IMR-90 (cell line): ENCODE data around the gene MRTFA. TPM values are rescaled to one million over a fixed set of nuclear protein-coding genes. Genes with fewer than 3 reads are reported as not detected.
A peak's percentile ranks its signal among the peaks of the same experiment; 100 is the strongest.

Experiments used
- ATAC-seq: fragments of 200-7000 bp; cut with Tn5 transposase; 2 replicates; pipeline ENCODE4 v1.9.1; 2020; ENCODE audit warnings: low read depth, mild to moderate bottlenecking, moderate library complexity
- BruUV-seq: library from RNA; stranded (reverse); fragments of 400-500 nt; replicated peaks from 2 replicates; lab custom pipeline; 2021; lab: Mats Ljungman, UMichigan
- CTCF ChIA-PET: fragments of 300-600 bp; formaldehyde crosslinking; extraction: SDS; loops from one replicate; lab custom pipeline; 2021; ENCODE audit warnings: antibody characterized with exemption; lab: Yijun Ruan, JAX
- POLR2A ChIA-PET: fragments of 300-600 bp; sonication (Branson Sonifier 250); formaldehyde crosslinking; loops from one replicate; lab custom pipeline; 2022; ENCODE audit warnings: antibody characterized with exemption; ENCODE audit not compliant: unreplicated experiment; lab: Charles Lee
- DNase-seq: peaks from one replicate; pipeline ENCODE4 v3.0.0; 2013
- H2AFZ ChIP-seq: replicated peaks from 2 replicates; pipeline ENCODE3; 2013; ENCODE audit warnings: low read length, mild to moderate bottlenecking; ENCODE audit not compliant: poor library complexity
- H2AK5ac ChIP-seq: 2 replicates; pipeline ENCODE4 v1.6.1; 2013; ENCODE audit warnings: low read depth, low read length, inconsistent platforms
- H2AK9ac ChIP-seq: replicated peaks from 2 replicates; pipeline ENCODE3; 2013; ENCODE audit warnings: mild to moderate bottlenecking, low read depth, low read length, moderate library complexity; ENCODE audit not compliant: poor library complexity
- H2BK120ac ChIP-seq: 2 replicates; pipeline ENCODE4 v1.6.1; 2013; ENCODE audit warnings: low read depth, low read length, inconsistent platforms
- H2BK15ac ChIP-seq: 3 replicates; pipeline ENCODE4 v1.6.1; 2013; ENCODE audit warnings: low read depth, low read length, inconsistent platforms
- H2BK20ac ChIP-seq: 2 replicates; pipeline ENCODE4 v1.6.1; 2013; ENCODE audit warnings: low read depth, mild to moderate bottlenecking, inconsistent platforms, low read length, moderate library complexity
- H2BK5ac ChIP-seq: 2 replicates; pipeline ENCODE4 v1.6.1; 2013; ENCODE audit warnings: mild to moderate bottlenecking, low read depth, low read length, inconsistent platforms; ENCODE audit not compliant: poor library complexity, severe bottlenecking
- H3K14ac ChIP-seq: replicated peaks from 2 replicates; pipeline ENCODE4 v1.6.1; 2013; ENCODE audit warnings: low read depth, low read length, inconsistent platforms
- H3K18ac ChIP-seq: 2 replicates; pipeline ENCODE4 v1.6.1; 2013; ENCODE audit warnings: low read depth, low read length, control low read depth
- H3K23ac ChIP-seq: 2 replicates; pipeline ENCODE4 v1.6.1; 2013; ENCODE audit warnings: low read depth, low read length, inconsistent platforms
- H3K27ac ChIP-seq: 2 replicates; pipeline ENCODE4 v1.5.1; 2013; ENCODE audit warnings: mild to moderate bottlenecking, control low read depth, low read length; ENCODE audit not compliant: insufficient read depth
- H3K27me3 ChIP-seq: 2 replicates; pipeline ENCODE4 v1.6.1; 2013; ENCODE audit warnings: low read length; ENCODE audit not compliant: control insufficient read depth, insufficient read depth
- H3K36me3 ChIP-seq: 2 replicates; pipeline ENCODE4 v1.6.1; 2013; ENCODE audit warnings: low read length, mixed read lengths; ENCODE audit not compliant: control insufficient read depth, insufficient read depth
- H3K4ac ChIP-seq: 2 replicates; pipeline ENCODE4 v1.6.1; 2013; ENCODE audit warnings: low read depth, low read length, inconsistent platforms
- H3K4me1 ChIP-seq: 2 replicates; pipeline ENCODE4 v1.6.1; 2013; ENCODE audit warnings: low read length, mixed read lengths; ENCODE audit not compliant: control insufficient read depth, insufficient read depth
- H3K4me2 ChIP-seq: 2 replicates; pipeline ENCODE4 v1.6.1; 2013; ENCODE audit warnings: low read depth, mild to moderate bottlenecking, control low read depth, low read length, moderate library complexity
- H3K4me3 ChIP-seq: 2 replicates; pipeline ENCODE4 v1.5.1; 2013; ENCODE audit warnings: low read depth, mild to moderate bottlenecking, control low read depth, low read length, moderate library complexity; ENCODE audit not compliant: insufficient read depth
- H3K56ac ChIP-seq: 2 replicates; pipeline ENCODE4 v1.6.1; 2013; ENCODE audit warnings: low read length, inconsistent platforms; ENCODE audit not compliant: insufficient read depth; ENCODE audit errors: extremely low read depth
- H3K79me1 ChIP-seq, 2 experiments: 2 replicates each; pipeline ENCODE4 v1.6.1; 2013; ENCODE audit warnings: low read length in 2 of 2, inconsistent platforms in 1 of 2, low read depth in 1 of 2
- H3K9ac ChIP-seq: 2 replicates; pipeline ENCODE4 v1.6.1; 2013; ENCODE audit warnings: low read depth, low read length, control low read depth
- H3K9me1 ChIP-seq: 2 replicates; pipeline ENCODE4 v1.6.1; 2013; ENCODE audit warnings: low read length, inconsistent platforms; ENCODE audit not compliant: insufficient read depth
- H3K9me3 ChIP-seq: 2 replicates; pipeline ENCODE4 v1.6.1; 2013; ENCODE audit warnings: low read length; ENCODE audit not compliant: control insufficient read depth, insufficient read depth
- H4K20me1 ChIP-seq: 2 replicates; pipeline ENCODE4 v1.6.1; 2013; ENCODE audit warnings: low read length, inconsistent platforms; ENCODE audit not compliant: insufficient read depth
- H4K5ac ChIP-seq: 2 replicates; pipeline ENCODE4 v1.6.1; 2013; ENCODE audit warnings: mild to moderate bottlenecking, low read depth, low read length, control low read depth
- H4K8ac ChIP-seq, 2 experiments: 2 replicates each; pipeline ENCODE4 v1.6.1; 2013; ENCODE audit warnings: low read depth in 2 of 2, low read length in 2 of 2, control low read depth in 1 of 2, inconsistent platforms in 1 of 2
- H4K91ac ChIP-seq: 2 replicates; pipeline ENCODE4 v1.6.1; 2013; ENCODE audit warnings: low read depth, low read length, inconsistent platforms; ENCODE audit not compliant: insufficient read depth
- BHLHE40 ChIP-seq: fragments of 150-350 bp; IDR thresholded peaks from 2 replicates; pipeline ENCODE4 v1.6.1; 2016; ENCODE audit warnings: mild to moderate bottlenecking, low read depth, low read length
- CEBPB ChIP-seq: IDR thresholded peaks from 2 replicates; pipeline ENCODE4 v1.6.1; 2012; ENCODE audit warnings: low read depth, low read length, improper control_type of control experiment
- CHD1 ChIP-seq: IDR thresholded peaks from 2 replicates; pipeline ENCODE4 v1.6.1; 2012; ENCODE audit warnings: low read depth, low read length, improper control_type of control experiment
- FOS ChIP-seq: fragments of 150-350 bp; IDR thresholded peaks from 2 replicates; pipeline ENCODE4 v1.6.1; 2016; ENCODE audit warnings: low read depth, low read length
- MAFK ChIP-seq: IDR thresholded peaks from 2 replicates; pipeline ENCODE4 v1.6.1; 2012; ENCODE audit warnings: low read depth, low read length, improper control_type of control experiment
- MAZ ChIP-seq: IDR thresholded peaks from 2 replicates; pipeline ENCODE4 v1.6.1; 2012; ENCODE audit warnings: low read depth, mild to moderate bottlenecking, low read length, improper control_type of control experiment, moderate library complexity, borderline replicate concordance
- MXI1 ChIP-seq: IDR thresholded peaks from 2 replicates; pipeline ENCODE4 v1.6.1; 2012; ENCODE audit warnings: low read depth, mild to moderate bottlenecking, low read length, moderate library complexity, borderline replicate concordance
- NFE2L2 ChIP-seq: fragments of 150-350 bp; IDR thresholded peaks from 2 replicates; pipeline ENCODE4 v1.6.1; 2016; ENCODE audit warnings: low read depth, mild to moderate bottlenecking, low read length
- POLR2A ChIP-seq: IDR thresholded peaks from 2 replicates; pipeline ENCODE4 v1.6.1; 2012; ENCODE audit warnings: mild to moderate bottlenecking, low read depth, low read length
- RAD21 ChIP-seq: IDR thresholded peaks from 2 replicates; pipeline ENCODE4 v1.6.1; 2012; ENCODE audit warnings: low read length, improper control_type of control experiment
- RCOR1 ChIP-seq: IDR thresholded peaks from 2 replicates; pipeline ENCODE4 v1.6.1; 2012; ENCODE audit warnings: mild to moderate bottlenecking, low read length, improper control_type of control experiment; ENCODE audit not compliant: insufficient replicate concordance
- RFX5 ChIP-seq: IDR thresholded peaks from 2 replicates; pipeline ENCODE4 v1.8.0; 2012; ENCODE audit warnings: low read depth, mild to moderate bottlenecking, low read length, moderate library complexity
- SMC3 ChIP-seq: fragments of 150-350 bp; IDR thresholded peaks from 2 replicates; pipeline ENCODE4 v1.6.1; 2016; ENCODE audit warnings: low read depth, mild to moderate bottlenecking, antibody characterized with exemption, low read length, moderate library complexity
- whole genome bisulfite sequencing, 2 experiments: methylation state at CpG; one replicate each; pipeline versions ENCODE4 v1.1.5 to v1.1.7; 2013; ENCODE audit warnings: missing lambda C conversion rate in 2 of 2; ENCODE audit not compliant: insufficient read length in 1 of 2; ENCODE audit errors: extremely low coverage in 2 of 2; 5-methylcytosine and 5-hydroxymethylcytosine counted together
- dilution Hi-C: fragments of 300-500 bp; cut with HindIII; formaldehyde crosslinking; loops from one replicate; pipeline ENCODE4 v1.14.3; 2018; ENCODE audit warnings: low sequenced_read_pairs; ENCODE audit not compliant: unreplicated experiment
- in situ Hi-C: fragments of 300-500 bp; cut with MboI; formaldehyde crosslinking; loops from 3 replicates; pipeline ENCODE4 v1.14.3; 2019; ENCODE audit warnings: low sequenced_read_pairs, inconsistent platforms, mixed read lengths
- intact Hi-C: fragments of 100-400 bp; cut with micrococcal nuclease; formaldehyde crosslinking; loops from 2 replicates; pipeline ENCODE4 v1.10.0; 2022
- polyA plus RNA-seq, 3 experiments: library from polyadenylated mRNA; depleted of rRNA; stranded (reverse); fragments of >200 nt; gene quantifications; 2 replicates each; pipeline ENCODE4 v1.2.3, GENCODE V29; 2012; ENCODE audit warnings: low replicate concordance in 1 of 3
- total RNA-seq: library from RNA; depleted of rRNA; stranded (reverse); fragments of >200 nt; gene quantifications from 2 replicates; pipeline ENCODE4 v1.2.3, GENCODE V29; 2012
- TF ChIP-seq, protein P1 (sequence below): fragments of 150-350 bp; IDR thresholded peaks from 2 replicates; pipeline ENCODE4 v1.6.1; 2016; ENCODE audit warnings: low read depth, mild to moderate bottlenecking, low read length, moderate library complexity, borderline replicate concordance
- TF ChIP-seq, protein P2 (sequence below): conservative IDR thresholded peaks from 2 replicates; pipeline ENCODE4 v1.5.1; 2012; ENCODE audit warnings: mild to moderate bottlenecking, low read depth, low read length, improper control_type of control experiment
- TF ChIP-seq, protein P3 (sequence below): fragments of 150-350 bp; IDR thresholded peaks from 2 replicates; pipeline ENCODE4 v1.6.1; 2017; ENCODE audit warnings: mild to moderate bottlenecking, antibody characterized with exemption, low read length, low read depth

MRTFA gene
- total and polyA plus RNA-seq, 2 of the 4 experiments (the other 2 are of a cell fraction), result 12.5 to 17.2 TPM

DNA sequence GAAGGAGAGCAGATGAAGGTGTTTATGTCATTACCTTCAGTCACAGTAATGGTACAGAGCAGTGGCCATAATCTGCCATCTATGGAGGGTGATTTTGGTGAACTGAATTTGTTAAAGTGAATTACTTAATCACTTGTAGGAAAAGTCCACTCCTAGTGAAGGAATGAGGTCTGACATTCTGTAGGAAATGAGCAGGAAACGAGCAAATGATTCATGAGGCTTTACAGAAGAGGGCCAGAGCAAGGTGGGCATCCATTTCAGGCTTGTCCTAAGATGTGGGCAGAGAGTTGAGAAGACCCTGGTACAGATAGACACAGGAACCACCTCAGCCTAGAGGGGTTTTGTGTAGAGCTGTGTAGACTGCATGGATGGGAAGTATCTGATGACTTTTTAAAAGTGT, 272.1 kb downstream of the MRTFA start:
- in situ Hi-C loops, result no loop called here
- dilution Hi-C loops, result no loop called here

More for the DNA sequence above, 272.1 kb downstream of the MRTFA start:
- BruUV-seq, result no TSS peak
- no peak overlapping the region for H2AFZ ChIP-seq
- H3K4me1 ChIP-seq, result peaks cover 4% of the 10 kb centered on the region
- no peak overlapping the region for H3K4me2 ChIP-seq
- no peak overlapping the region for H3K9ac ChIP-seq
- no peak overlapping the region for H4K5ac ChIP-seq
- no peaks in the 10 kb centered on the region for H3K9me3 ChIP-seq
- no peak overlapping the region for H4K8ac ChIP-seq
- H3K4me3 ChIP-seq, result no peak overlapping the region
- peaks cover 58% of the 10 kb centered on the region for H3K36me3 ChIP-seq
- no peak for DNase-seq
- peaks cover 12% of the 10 kb centered on the region for H3K9me1 ChIP-seq
- no peak overlapping the region for H3K18ac ChIP-seq
- H2AK9ac ChIP-seq, result peak overlapping the region; percentile 33
- no peak overlapping the region for H4K91ac ChIP-seq
- H3K56ac ChIP-seq, result no peak overlapping the region
- H3K14ac ChIP-seq, result no peak overlapping the region
- H2BK20ac ChIP-seq, result no peak overlapping the region
- peaks cover 16% of the 10 kb centered on the region in 2 experiments for H3K79me1 ChIP-seq
- no peak overlapping the region for H3K4ac ChIP-seq
- no peak overlapping the region for H3K23ac ChIP-seq
- no peak overlapping the region for H2BK120ac ChIP-seq
- ATAC-seq, result no peak
- H2BK15ac ChIP-seq, result no peak overlapping the region
- 100% methylated on average over 1 of the region's 1 CpG; no CpG with 5 or more reads in 1 of the 2 experiments for WGBS, 2 experiments
- H2AK5ac ChIP-seq, result no peak overlapping the region
- H3K27me3 ChIP-seq, result no peaks in the 10 kb centered on the region
- intact Hi-C loops, result no loop called here
- ChIA-PET CTCF (no interaction called here), POLR2A (no interaction called here)
- TF ChIP-seq, protein P1, sequence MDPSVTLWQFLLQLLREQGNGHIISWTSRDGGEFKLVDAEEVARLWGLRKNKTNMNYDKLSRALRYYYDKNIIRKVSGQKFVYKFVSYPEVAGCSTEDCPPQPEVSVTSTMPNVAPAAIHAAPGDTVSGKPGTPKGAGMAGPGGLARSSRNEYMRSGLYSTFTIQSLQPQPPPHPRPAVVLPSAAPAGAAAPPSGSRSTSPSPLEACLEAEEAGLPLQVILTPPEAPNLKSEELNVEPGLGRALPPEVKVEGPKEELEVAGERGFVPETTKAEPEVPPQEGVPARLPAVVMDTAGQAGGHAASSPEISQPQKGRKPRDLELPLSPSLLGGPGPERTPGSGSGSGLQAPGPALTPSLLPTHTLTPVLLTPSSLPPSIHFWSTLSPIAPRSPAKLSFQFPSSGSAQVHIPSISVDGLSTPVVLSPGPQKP, result no peak
- TF ChIP-seq NFE2L2 (no peak), SMC3 (no peak), BHLHE40 (no peak), RFX5 (no peak), CEBPB (no peak), RCOR1 (no peak), CHD1 (no peak), RAD21 (no peak), MXI1 (no peak), MAFK (no peak), POLR2A (no peak), MAZ (no peak), FOS (no peak)
- TF ChIP-seq, protein P2, sequence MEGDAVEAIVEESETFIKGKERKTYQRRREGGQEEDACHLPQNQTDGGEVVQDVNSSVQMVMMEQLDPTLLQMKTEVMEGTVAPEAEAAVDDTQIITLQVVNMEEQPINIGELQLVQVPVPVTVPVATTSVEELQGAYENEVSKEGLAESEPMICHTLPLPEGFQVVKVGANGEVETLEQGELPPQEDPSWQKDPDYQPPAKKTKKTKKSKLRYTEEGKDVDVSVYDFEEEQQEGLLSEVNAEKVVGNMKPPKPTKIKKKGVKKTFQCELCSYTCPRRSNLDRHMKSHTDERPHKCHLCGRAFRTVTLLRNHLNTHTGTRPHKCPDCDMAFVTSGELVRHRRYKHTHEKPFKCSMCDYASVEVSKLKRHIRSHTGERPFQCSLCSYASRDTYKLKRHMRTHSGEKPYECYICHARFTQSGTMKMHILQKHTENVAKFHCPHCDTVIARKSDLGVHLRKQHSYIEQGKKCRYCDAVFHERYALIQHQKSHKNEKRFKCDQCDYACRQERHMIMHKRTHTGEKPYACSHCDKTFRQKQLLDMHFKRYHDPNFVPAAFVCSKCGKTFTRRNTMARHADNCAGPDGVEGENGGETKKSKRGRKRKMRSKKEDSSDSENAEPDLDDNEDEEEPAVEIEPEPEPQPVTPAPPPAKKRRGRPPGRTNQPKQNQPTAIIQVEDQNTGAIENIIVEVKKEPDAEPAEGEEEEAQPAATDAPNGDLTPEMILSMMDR, result no peak
- TF ChIP-seq, protein P3, sequence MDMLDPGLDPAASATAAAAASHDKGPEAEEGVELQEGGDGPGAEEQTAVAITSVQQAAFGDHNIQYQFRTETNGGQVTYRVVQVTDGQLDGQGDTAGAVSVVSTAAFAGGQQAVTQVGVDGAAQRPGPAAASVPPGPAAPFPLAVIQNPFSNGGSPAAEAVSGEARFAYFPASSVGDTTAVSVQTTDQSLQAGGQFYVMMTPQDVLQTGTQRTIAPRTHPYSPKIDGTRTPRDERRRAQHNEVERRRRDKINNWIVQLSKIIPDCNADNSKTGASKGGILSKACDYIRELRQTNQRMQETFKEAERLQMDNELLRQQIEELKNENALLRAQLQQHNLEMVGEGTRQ, result no peak
- no peaks in the 10 kb centered on the region; the same call in 1 of the 2 replicates for H4K20me1 ChIP-seq
- no peak overlapping the region for H2BK5ac ChIP-seq
- H3K27ac ChIP-seq, result no peak overlapping the region
